Pancreas (tissue), 10 donors: ENCODE measurements around the gene MYO7A. TPM values are rescaled to one million over a fixed set of nuclear protein-coding genes. Genes with fewer than 3 reads are reported as not detected.
A peak's percentile ranks its signal among the peaks of the same experiment; 100 is the strongest.

Experiments used
- ATAC-seq, 4 donors: fragments of 200-7000 bp; cut with Tn5 transposase; one replicate each; pipeline versions ENCODE4 v1.8.0 to v1.9.1; 2020; ENCODE audit warnings: mild to moderate bottlenecking in 4 of 4, moderate library complexity in 4 of 4
- DNase-seq, 6 donors: peaks; one replicate each; pipeline ENCODE4 v3.0.0-alpha.2; 2020
- FAIRE-seq: peaks from 2 replicates; lab custom pipeline; 2012; peaks lifted over from hg19 to GRCh38; lab: Jason Lieb, UNC
- H3K27ac ChIP-seq, 4 donors: fragments of 200-600 bp; sonication (generic); 1 replicate in 3 of 4; 2 replicates in 1 of 4; pipeline versions ENCODE4 v1.5.0 to v1.8.0; 2020
- H3K27me3 ChIP-seq, 4 donors: fragments of 200-600 bp; one replicate each; pipeline ENCODE4 v1.8.0; 2021
- H3K36me3 ChIP-seq, 3 donors: fragments of 200-600 bp; sonication (generic) in 1 of 3; one replicate each; pipeline versions ENCODE4 v1.5.0 to v1.8.0; 2020 to 2021
- H3K4me1 ChIP-seq, 3 donors: fragments of 200-600 bp; one replicate each; pipeline ENCODE4 v1.8.0; 2021
- H3K4me3 ChIP-seq, 4 donors: fragments of 200-600 bp; sonication (generic) in 2 of 4; one replicate each; pipeline versions ENCODE4 v1.5.0 to v1.8.0; 2020 to 2021
- H3K9me3 ChIP-seq, 4 donors: fragments of 200-600 bp; one replicate each; pipeline ENCODE4 v1.8.0; 2021
- CTCF ChIP-seq, 4 donors: fragments of 200-600 bp; sonication (generic) in 3 of 4; IDR thresholded peaks; one replicate each; pipeline versions ENCODE4 v1.5.0 to v1.8.0; 2021; ENCODE audit warnings: antibody characterized with exemption in 4 of 4
- WGBS, 2 donors: extraction: QIAGEN DNeasy Blood & Tissue Kit; methylation state at CpG; one replicate each; pipeline ENCODE4 v1.1.7; 2013; 5-methylcytosine and 5-hydroxymethylcytosine counted together
- intact Hi-C, 3 donors: fragments of 100-400 bp; cut with DNase I; formaldehyde crosslinking; loops; one replicate each; pipeline versions ENCODE4 v1.11.1 to v1.14.2; 2022
- polyA plus RNA-seq, 2 donors: library from polyadenylated mRNA; stranded (reverse); fragments of 200-250 nt; gene quantifications; one replicate each; pipeline ENCODE4 v1.2.3, GENCODE V29; 2013
- total RNA-seq, 6 donors: library from RNA; stranded (reverse); fragmentation: NEBNext Ultra II Directional in 4 of 6; extraction: Animal tissue kit (Norgen Biotek cat#: 25700) in 4 of 6; gene quantifications; one replicate each; pipeline versions ENCODE4 v1.2.1 to v1.2.4, GENCODE V29; 2021 to 2023
- donor health status: healthy with polysubstance abuse.
- donor health status: DM: no; HTN: no; CAD: no; lungs with moderate emphysema.
- donor health status: DM: no; HTN: no; CAD: no.
- donor health status: control.
- donor health status: control.
- donor health status: Bipolar disorder and iron deficiency.
- donor health status: DM: yes; HTN: yes; CAD: no.
- donor health status: DM: no; HTN: no; CAD: no.
- donor health status: DM: no; HTN: no; CAD: no.
- donor health status: DM: yes; HTN: yes; CAD: no.

The MYO7A gene
- total and polyA plus RNA-seq, 8 donors: 3.8 to 13.3 (median 7.1) TPM

- Histone ChIP-seq H3K9me3 (no peaks in the 10 kb centered on the region), H3K4me3 (no peak overlapping the region), H3K36me3 (peaks cover 0 to 12% (median 0%) of the 10 kb centered on the region in 3 donors), H3K27ac (no peak overlapping the region), H3K4me1 (no peaks in the 10 kb centered on the region), H3K27me3 (no peaks in the 10 kb centered on the region)
- DNase-seq (peak in 1 of 6 donors; percentile 38), FAIRE-seq (no peak), ATAC-seq (no peak)
- intact Hi-C loops: no loop called here
- TF ChIP-seq CTCF (IDR thresholded peaks at IDR 0.05): no peak
- WGBS, 2 donors: 85 to 93% methylated on average over 12 of the region's 12 CpGs
These were observed 9.1 kb upstream of the MYO7A start for GRCh38 chr11:77118971-77119370.

GRCh38 chr11:77119531-77119936 lies 8.5 kb upstream of the MYO7A start:
- TF ChIP-seq CTCF (IDR thresholded peaks at IDR 0.05): no peak
- ATAC-seq (no peak), DNase-seq (peak in 1 of 6 donors; percentile 43), FAIRE-seq (no peak)
- intact Hi-C loops: no loop called here
- no peak overlapping the region for H3K4me3 ChIP-seq
- H3K4me1 ChIP-seq: no peaks in the 10 kb centered on the region
- H3K9me3 ChIP-seq: no peaks in the 10 kb centered on the region
- 86 to 94% methylated on average over 9 of the region's 9 CpGs for WGBS, 2 donors
- peaks cover 0 to 12% (median 0%) of the 10 kb centered on the region in 3 donors for H3K36me3 ChIP-seq
- H3K27me3 ChIP-seq: no peaks in the 10 kb centered on the region
- H3K27ac ChIP-seq: no peak overlapping the region

GRCh38 chr11:77120571-77120970 lies 7.5 kb upstream of the MYO7A start:
- DNase-seq: peak in 1 of 6 donors; percentile 38
- H3K4me1 ChIP-seq: no peaks in the 10 kb centered on the region
- no peak for TF ChIP-seq CTCF (IDR thresholded peaks at IDR 0.05)
- no peak overlapping the region for H3K27ac ChIP-seq
- no peaks in the 10 kb centered on the region for H3K27me3 ChIP-seq
- WGBS, 2 donors: 90 to 93% methylated on average over 19 of the region's 19 CpGs
- no peak for FAIRE-seq
- intact Hi-C loops: loop anchor here in 1 of 3 donors (5.0 to 10.0 kb wide), 2 partner anchors 62 to 434 kb away; no protein-coding TSS in a partner anchor
- ATAC-seq: no peak
- H3K9me3 ChIP-seq: no peaks in the 10 kb centered on the region
- no peak overlapping the region for H3K4me3 ChIP-seq
- peaks cover 0 to 12% (median 0%) of the 10 kb centered on the region in 3 donors for H3K36me3 ChIP-seq

GRCh38 chr11:77121096-77121640 lies 6.9 kb upstream of the MYO7A start:
- ATAC-seq: no peak
- H3K36me3 ChIP-seq: peaks cover 0 to 12% (median 0%) of the 10 kb centered on the region in 3 donors
- no peak for TF ChIP-seq CTCF (IDR thresholded peaks at IDR 0.05)
- no peak overlapping the region for H3K4me3 ChIP-seq
- intact Hi-C loops: loop anchor here in 1 of 3 donors (5.0 to 10.0 kb wide), 2 partner anchors 61 to 434 kb away; no protein-coding TSS in a partner anchor
- H3K27me3 ChIP-seq: no peaks in the 10 kb centered on the region
- no peak overlapping the region for H3K27ac ChIP-seq
- no peaks in the 10 kb centered on the region for H3K4me1 ChIP-seq
- H3K9me3 ChIP-seq: no peaks in the 10 kb centered on the region
- 90 to 95% methylated on average over 10 of the region's 10 CpGs for WGBS, 2 donors
- FAIRE-seq: no peak
- peak in 1 of 6 donors; percentile 63 for DNase-seq
